ENCODE results near the gene PDIA5. TPM values are rescaled to one million over a fixed set of nuclear protein-coding genes. Genes with fewer than 3 reads are reported as not detected.

The PDIA5 gene
- total RNA-seq, 6 donors from 2014 or later, result 25.1 to 38.8 (median 32.9) TPM

- DNase-seq, result peak in 1 of 2 donors; percentile 51
- H3K27me3 ChIP-seq, result no peaks in the 10 kb centered on the region
- peaks cover 2 to 62% (median 24%) of the 10 kb centered on the region in 4 donors for H3K36me3 ChIP-seq
- H3K4me3 ChIP-seq, result no peak overlapping the region
- 98 to 100% methylated on average over 3 to 10 of the region's 10 CpGs for WGBS, 2 donors
- TF ChIP-seq CTCF (IDR thresholded peaks at IDR 0.05) (no peak), EP300 (IDR thresholded peaks at IDR 0.05) (no peak), POLR2AphosphoS5 (IDR thresholded peaks at IDR 0.05) (no peak), POLR2A (IDR thresholded peaks at IDR 0.05) (no peak)
- no peak for ATAC-seq (ENCODE audit: low FRiP score in 2 of 2)
- H3K27ac ChIP-seq, result no peak overlapping the region
- H3K4me1 ChIP-seq, result peaks cover 0 to 12% (median 4%) of the 10 kb centered on the region in 4 donors
- H3K9me3 ChIP-seq, result no peaks in the 10 kb centered on the region
These were observed 49.3 kb downstream of the PDIA5 start for GRCh38 chr3:123116116-123116515.

- DNase-seq, result no peak
These were observed 52.6 kb downstream of the PDIA5 start for GRCh38 chr3:123119388-123119787.

GRCh38 chr3:123119802-123120201 lies 53.0 kb downstream of the PDIA5 start:
- Histone ChIP-seq H3K4me1 (no peaks in the 10 kb centered on the region), H3K4me3 (no peak overlapping the region), H3K36me3 (peaks cover 0 to 83% (median 47%) of the 10 kb centered on the region in 4 donors), H3K27ac (peak overlapping the region in 3 of 4 donors; percentile 4 to 36 (median 23)), H3K27me3 (no peaks in the 10 kb centered on the region), H3K9me3 (no peaks in the 10 kb centered on the region)
- DNase-seq (no peak), ATAC-seq (ENCODE audit: low FRiP score in 2 of 2) (no peak)
- TF ChIP-seq CTCF (IDR thresholded peaks at IDR 0.05), result no peak
- 74 to 84% methylated on average over 4 to 5 of the region's 5 CpGs for WGBS, 2 donors

More at GRCh38 chr3:123119388-123119787, 52.6 kb downstream of the PDIA5 start:
- no peak for ATAC-seq (ENCODE audit: low FRiP score in 2 of 2)
- Histone ChIP-seq H3K27me3 (no peaks in the 10 kb centered on the region), H3K9me3 (no peaks in the 10 kb centered on the region), H3K27ac (peak overlapping the region in 2 of 4 donors; percentile 23 to 36), H3K4me3 (no peak overlapping the region), H3K4me1 (peaks cover 0 to 2% (median 0%) of the 10 kb centered on the region in 4 donors), H3K36me3 (peaks cover 0 to 83% (median 44%) of the 10 kb centered on the region in 4 donors)
- TF ChIP-seq POLR2A (IDR thresholded peaks at IDR 0.05) (no peak), POLR2AphosphoS5 (IDR thresholded peaks at IDR 0.05) (no peak), CTCF (IDR thresholded peaks at IDR 0.05) (no peak), EP300 (IDR thresholded peaks at IDR 0.05) (no peak)
- 80 to 90% methylated on average over 4 of the region's 4 CpGs for WGBS, 2 donors

- Histone ChIP-seq H3K4me3 (no peak overlapping the region), H3K4me1 (no peaks in the 10 kb centered on the region), H3K27me3 (no peaks in the 10 kb centered on the region), H3K36me3 (peaks cover 0 to 87% (median 49%) of the 10 kb centered on the region in 4 donors), H3K9me3 (no peaks in the 10 kb centered on the region), H3K27ac (no peak overlapping the region)
- TF ChIP-seq CTCF (IDR thresholded peaks at IDR 0.05), result no peak
- no peak for TF ChIP-seq EP300 (IDR thresholded peaks at IDR 0.05)
- no peak for TF ChIP-seq POLR2A (IDR thresholded peaks at IDR 0.05)
- TF ChIP-seq POLR2AphosphoS5 (IDR thresholded peaks at IDR 0.05), result no peak
- DNase-seq, result no peak
- 77 to 82% methylated on average over 4 of the region's 4 CpGs for WGBS, 2 donors
- ATAC-seq (ENCODE audit: low FRiP score in 2 of 2), result no peak
These were observed 53.7 kb downstream of the PDIA5 start for GRCh38 chr3:123120573-123120972.

GRCh38 chr3:123122057-123122456 lies 55.2 kb downstream of the PDIA5 start:
- peaks cover 0 to 88% (median 46%) of the 10 kb centered on the region in 4 donors for H3K36me3 ChIP-seq
- no peaks in the 10 kb centered on the region for H3K9me3 ChIP-seq
- no peak overlapping the region for H3K4me3 ChIP-seq
- no peaks in the 10 kb centered on the region for H3K4me1 ChIP-seq
- DNase-seq, result no peak
- TF ChIP-seq EP300 (IDR thresholded peaks at IDR 0.05) (no peak), POLR2AphosphoS5 (IDR thresholded peaks at IDR 0.05) (no peak), CTCF (IDR thresholded peaks at IDR 0.05) (no peak), POLR2A (IDR thresholded peaks at IDR 0.05) (no peak)
- H3K27me3 ChIP-seq, result no peaks in the 10 kb centered on the region
- H3K27ac ChIP-seq, result no peak overlapping the region
- ATAC-seq (ENCODE audit: low FRiP score in 2 of 2), result no peak
- 82 to 85% methylated on average over 5 of the region's 5 CpGs for WGBS, 2 donors

Data from upper lobe of left lung (tissue), 6 donors.